HEK293T (cell line): ENCODE results near the gene RESF1.

Experiments used
- ARNT ChIP-seq: fragments of 450-650 bp; IDR thresholded peaks from 2 replicates; pipeline ENCODE4 v1.6.1; 2017; ENCODE audit warnings: mild to moderate bottlenecking
- ELF4 ChIP-seq: fragments of 450-650 bp; IDR thresholded peaks from 2 replicates; pipeline ENCODE4 v1.6.1; 2017; ENCODE audit warnings: antibody characterized with exemption
- L3MBTL2 ChIP-seq: fragments of 450-650 bp; conservative IDR thresholded peaks from 2 replicates; pipeline ENCODE4 v1.6.1; 2016; ENCODE audit warnings: mild to moderate bottlenecking
- SP1 ChIP-seq: fragments of 450-650 bp; IDR thresholded peaks from 2 replicates; pipeline ENCODE4 v1.6.1; 2017

DNA sequence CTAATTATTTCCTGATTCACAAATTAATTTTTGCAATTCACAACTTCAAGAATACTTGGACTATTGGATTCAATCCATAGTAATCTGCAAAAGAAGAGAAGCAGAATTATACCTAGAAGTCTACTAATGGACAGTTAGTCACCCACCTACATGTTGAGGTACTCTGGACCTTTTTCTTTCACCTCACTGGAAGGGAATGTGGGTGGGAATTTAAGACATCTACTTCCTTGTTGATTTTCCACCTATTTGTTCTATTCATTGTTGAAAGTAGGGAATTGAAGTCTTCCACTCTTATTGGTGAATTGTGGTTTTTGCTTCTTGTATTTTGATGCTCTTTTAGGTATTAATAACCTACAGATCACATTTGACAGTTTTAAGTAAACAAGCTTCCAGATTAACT lies 11.0 kb downstream of the RESF1 start:
- TF ChIP-seq ELF4: no peak
- TF ChIP-seq ARNT: no peak
- TF ChIP-seq SP1: no peak
- TF ChIP-seq L3MBTL2: no peak
